CD4-positive, alpha-beta T cell treated with Interleukin-6 for 4 hours (primary cell): Measurements from ENCODE around the gene EBF3.

Experiments used
- DNase-seq: peaks from one replicate; pipeline ENCODE4 v3.0.0-alpha.2; 2020; ENCODE audit warnings: mixed read lengths

EBF3 gene

DNA sequence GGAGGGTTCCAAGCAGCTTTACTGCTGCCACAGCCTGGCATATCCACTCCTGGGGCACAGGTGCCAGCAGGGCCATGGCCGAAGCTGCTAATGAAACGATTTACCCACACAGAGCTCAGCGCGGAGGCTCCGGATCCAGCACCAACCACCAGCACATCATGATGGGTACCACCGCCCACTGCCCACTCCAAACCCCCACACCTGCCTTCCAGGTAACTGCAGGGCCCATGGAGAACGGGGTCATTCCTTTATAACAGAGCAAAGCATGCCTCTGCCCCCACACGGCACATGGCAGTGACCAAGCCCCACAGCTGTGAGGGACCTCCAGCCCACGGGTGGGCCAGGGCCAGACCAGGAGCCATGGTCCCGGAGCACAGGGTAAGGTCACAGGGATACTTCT, 53.2 kb downstream of the EBF3 start:
- no peak for DNase-seq

DNA sequence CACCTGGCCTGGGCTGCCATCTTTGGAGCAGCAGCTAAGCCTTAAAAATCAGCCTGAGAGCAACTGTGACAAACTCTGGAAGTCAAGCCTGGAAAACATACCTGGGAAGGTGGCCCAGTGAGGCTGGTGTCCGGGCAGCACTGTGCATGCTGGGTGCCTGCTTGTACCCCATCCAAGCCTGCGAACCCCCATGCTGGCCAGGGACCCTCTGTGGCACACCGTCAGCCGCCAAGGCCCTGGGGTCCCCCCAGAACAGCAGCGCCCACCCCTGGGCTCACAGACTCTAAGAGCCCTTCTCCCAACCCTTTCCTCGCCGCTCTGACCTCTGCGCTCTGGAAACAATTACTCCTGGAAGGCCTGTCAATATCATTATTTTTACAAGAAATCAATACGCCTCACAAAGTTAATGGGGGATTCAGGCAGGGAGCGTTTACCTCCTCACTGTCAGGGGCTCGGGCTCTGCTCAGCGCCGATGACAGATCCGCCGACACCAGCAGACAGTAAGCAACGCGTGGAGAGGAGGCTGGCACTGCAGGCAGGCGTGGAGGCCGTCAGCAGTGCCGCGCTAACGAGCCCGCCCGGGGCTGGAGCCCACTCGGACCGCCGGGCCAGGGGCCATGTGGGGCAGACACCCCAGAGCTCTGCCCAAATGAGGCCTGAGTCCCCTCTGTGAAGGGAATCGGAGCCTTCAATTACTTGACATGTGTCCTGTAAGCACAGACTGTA, 54.4 kb downstream of the EBF3 start:
- no peak for DNase-seq

- DNase-seq, result no peak
Measured at GRCh38 chr10:129909080-129909479, 55.0 kb downstream of the EBF3 start.

DNA sequence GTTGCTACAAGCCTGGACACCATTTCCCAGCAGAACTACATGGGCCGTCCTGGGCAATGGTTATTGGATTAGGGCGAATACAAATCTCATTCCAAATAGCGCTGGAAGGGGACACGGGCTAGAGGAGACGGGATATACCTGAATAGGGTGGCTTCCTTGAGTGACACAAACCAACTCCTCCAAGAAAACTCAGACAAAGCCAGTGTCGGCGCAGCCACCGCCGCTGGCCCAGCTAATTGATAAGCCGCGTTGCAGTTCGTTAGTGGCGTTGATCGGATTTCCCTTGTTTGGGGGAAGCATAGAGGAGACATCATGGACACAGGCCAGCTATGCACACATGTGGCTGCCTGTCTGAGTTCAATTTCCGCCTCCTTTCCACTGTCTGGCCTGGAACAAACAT, 55.7 kb downstream of the EBF3 start:
- DNase-seq, result no peak

DNA sequence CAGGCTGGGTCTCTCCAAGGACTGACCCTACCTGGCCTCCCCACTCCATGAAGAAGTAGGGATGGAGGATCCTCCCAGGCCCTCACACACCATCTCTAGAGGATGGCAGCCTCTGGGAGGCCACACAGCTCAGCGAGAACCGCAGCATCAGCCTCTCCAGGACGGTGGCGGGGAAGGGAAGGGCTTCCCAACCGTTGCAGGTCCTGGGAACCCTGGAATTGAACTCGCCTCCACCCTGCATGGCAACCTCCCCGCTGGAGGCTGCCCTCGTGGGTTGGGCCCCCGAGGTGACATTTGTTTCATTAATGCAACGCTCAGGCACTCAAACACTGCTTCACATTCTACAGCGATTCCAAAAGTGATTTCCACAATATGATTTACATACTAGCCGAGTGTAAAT, 58.5 kb downstream of the EBF3 start:
- DNase-seq, result no peak

DNA sequence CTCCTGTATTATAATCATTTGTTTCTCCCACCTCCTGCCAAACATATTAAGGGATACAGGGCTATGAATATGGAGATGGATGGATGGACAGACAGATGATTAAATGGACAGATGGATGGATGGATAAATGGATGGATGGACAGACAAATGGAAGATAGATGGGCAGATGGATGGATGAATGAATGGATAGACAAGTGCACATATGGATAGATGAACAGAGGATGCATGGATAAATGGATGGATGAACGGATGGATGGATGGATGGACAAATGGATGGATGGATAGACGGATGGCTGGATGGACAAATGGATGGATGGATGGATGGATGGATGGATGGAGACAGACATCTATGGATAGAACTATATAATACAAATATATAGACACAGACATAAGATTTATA, 59.8 kb downstream of the EBF3 start:
- no peak for DNase-seq

- DNase-seq, result no peak
Measured at GRCh38 chr10:129901389-129902006, 62.6 kb downstream of the EBF3 start.

GRCh38 chr10:129900825-129901224, 63.2 kb downstream of the EBF3 start:
- DNase-seq, result no peak

- no peak for DNase-seq
Measured at GRCh38 chr10:129899276-129900130, 64.6 kb downstream of the EBF3 start.

DNA sequence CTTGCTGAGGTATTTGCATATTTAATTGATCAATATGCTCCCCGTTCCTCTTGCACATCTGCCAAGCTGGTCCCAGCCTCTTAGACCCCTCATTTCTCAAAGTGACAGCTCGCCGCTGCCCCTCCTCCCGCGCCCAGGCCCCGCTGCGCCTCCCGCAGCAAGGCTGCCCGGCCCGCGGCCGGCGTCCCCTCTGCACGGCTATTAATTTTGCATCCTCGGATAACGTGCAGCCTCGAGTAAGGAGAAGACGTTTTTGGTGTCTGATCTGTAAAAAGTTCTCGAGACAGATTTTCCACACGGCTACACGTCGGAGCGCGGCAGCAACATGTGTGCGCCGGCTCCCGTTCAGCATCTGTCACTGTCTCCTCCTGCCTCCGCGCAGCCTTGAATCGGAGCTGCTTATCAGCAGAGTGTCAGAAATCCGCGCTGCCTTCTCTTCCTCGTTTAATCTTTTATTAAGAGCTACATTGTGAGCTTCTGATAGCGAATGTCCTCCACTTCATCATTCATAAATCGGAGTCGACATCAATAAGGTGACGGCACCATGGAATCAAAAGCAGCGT, 65.3 kb downstream of the EBF3 start:
- DNase-seq, result no peak

- no peak for DNase-seq
Measured at GRCh38 chr10:129897871-129898626, 66.0 kb downstream of the EBF3 start.

DNA sequence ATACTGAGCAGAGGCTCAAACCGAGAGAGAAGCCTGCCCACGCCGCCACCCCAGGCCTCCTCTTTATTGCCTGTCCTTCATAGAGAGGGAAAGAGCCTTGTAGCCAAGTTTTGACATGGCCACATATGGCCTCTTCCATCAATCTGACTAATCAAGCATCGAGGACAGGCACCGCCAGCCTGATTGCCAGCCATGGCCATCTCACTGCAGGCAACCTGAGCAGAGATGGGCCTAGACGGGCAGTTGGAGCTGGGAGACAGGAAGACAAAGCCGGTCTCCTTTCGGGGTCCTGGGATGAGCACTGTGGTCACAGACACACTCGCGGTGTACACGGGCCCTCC, 67.2 kb downstream of the EBF3 start:
- no peak for DNase-seq

DNA sequence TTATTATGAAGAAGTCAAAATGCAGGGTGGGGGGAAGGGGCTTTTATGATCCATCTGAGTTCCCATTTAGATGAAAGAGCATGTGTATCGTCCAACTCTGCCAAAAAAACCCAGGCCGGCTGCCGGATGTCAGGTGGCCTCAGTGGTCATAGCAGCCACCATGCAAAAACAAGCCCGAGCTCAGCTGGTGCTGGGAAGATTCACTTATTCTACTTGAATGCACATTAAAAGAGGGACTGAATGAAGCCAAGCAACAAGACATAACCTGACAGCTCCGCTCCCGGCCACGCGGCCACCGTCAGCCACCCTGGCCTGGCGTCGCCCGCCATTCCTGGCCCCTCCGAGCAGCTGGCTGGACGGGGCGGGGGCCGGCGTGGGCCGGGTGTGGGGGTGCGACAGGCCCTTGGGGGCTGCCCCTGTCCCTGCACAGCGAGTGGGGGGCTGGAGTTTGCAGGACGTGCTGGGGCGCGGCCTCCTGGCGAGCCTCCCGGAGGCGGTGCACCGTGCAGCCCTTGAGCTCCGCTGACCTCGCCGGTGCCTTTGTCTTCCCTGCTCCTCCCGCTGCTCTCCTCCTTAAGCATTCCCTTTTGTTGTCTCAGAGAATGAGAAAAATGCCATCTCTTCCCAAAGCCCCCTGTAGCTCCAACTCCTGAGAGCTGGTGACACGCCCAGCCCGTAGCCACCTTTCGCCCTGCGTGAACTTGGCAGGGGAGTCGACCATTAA, 67.8 kb downstream of the EBF3 start:
- DNase-seq, result no peak

- DNase-seq, result no peak
Measured at GRCh38 chr10:129895811-129896135, 68.3 kb downstream of the EBF3 start.

DNA sequence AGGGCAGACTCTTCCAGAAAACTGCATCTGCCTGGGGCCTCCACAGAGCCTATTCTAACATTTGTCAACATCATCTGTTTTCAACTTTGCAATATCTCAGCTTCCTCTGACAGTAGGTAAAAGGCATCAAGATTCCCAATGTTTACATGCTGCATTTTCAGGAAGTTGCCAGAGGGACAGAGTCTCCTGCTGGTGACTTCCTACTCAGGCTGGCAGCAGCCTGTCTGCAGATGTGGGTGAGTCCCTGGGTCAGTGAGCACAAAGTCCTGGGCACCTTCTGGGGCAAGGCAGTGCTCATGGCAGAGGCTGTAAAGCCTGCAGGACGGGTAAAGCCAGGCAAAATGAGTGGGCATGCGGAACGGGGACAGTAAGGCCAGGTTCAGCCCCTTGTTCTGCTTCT, 69.4 kb downstream of the EBF3 start:
- no peak for DNase-seq

GRCh38 chr10:129893104-129894089, 70.7 kb downstream of the EBF3 start:
- DNase-seq, result no peak

- DNase-seq, result no peak
Measured at GRCh38 chr10:129892548-129893052, 71.5 kb downstream of the EBF3 start.

- no peak for DNase-seq
Measured at GRCh38 chr10:129891806-129892205, 72.3 kb downstream of the EBF3 start.

GRCh38 chr10:129890170-129890569, 73.9 kb downstream of the EBF3 start:
- DNase-seq, result no peak

GRCh38 chr10:129888784-129889616, 75.1 kb downstream of the EBF3 start:
- peak; percentile 30 for DNase-seq
